Measurements from ENCODE around the gene NAT9. TPM values are rescaled to one million over a fixed set of nuclear protein-coding genes. Genes with fewer than 3 reads are reported as not detected.
A peak's percentile ranks its signal among the peaks of the same experiment; 100 is the strongest.

NAT9 gene
- total RNA-seq, 2 experiments from 2014 or later, result 39.9 to 41.6 TPM

DNA sequence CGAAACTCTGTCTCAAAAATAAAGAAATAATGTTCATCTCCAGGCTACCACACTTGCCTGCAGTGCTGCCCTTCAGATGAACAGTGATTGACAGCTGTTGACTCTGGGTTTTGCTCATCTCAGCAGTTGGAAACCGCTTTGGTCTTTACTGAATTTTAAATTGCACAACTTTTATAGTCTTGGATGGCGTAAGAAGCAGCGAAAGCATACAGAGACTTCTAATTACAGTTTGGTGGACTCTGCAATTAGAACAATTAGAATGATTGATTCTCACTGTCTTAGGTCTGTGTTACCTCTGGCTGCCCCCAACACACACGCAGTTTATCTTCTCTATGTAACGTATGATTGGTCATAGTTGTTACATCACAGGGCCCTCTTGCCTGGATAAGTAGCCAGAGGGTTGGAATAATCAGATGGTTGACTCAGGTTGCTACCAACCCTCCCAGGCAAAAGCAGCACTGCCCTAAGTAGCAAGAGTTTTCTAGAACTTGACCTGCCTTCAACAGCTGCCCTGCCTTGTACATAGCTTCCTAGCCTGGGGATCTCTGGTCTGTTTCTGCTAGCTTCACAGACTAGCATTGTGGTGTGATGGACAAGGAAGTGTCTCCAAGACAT lies 1.9 kb upstream of the NAT9 start:
- H3K4me3 Mint-ChIP-seq, result peak overlapping the region; percentile 48
- H3K36me3 Mint-ChIP-seq, result peaks cover 20% of the 10 kb centered on the region
- H3K4me1 Mint-ChIP-seq, result peaks cover 54% of the 10 kb centered on the region
- no peaks in the 10 kb centered on the region for H3K27me3 Mint-ChIP-seq
- no peaks in the 10 kb centered on the region for H3K9me3 Mint-ChIP-seq
- no peak for DNase-seq
- H3K27ac Mint-ChIP-seq, result no peak overlapping the region

DNA sequence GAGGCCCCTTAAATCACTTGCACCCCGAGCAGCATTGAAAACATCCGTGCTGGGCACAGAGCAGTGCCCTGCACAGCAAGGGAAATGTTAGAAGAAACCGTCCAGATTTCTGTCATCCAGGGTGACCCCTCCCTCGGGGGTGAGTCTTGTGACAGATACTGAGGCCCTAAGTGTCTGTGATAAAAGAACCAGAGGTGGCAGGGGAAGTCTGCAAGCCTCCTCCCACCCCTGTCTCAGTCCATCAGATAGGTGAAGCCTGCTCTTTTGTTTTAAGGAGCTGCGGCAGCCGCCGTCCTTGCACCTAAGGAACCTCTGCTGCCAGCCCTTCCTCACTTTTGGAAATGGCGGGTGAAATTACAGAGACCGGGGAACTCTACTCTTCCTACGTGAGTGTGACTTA lies 845 bp upstream of the NAT9 start:
- Mint-ChIP-seq H3K4me3 (peak overlapping the region; percentile 96), H3K4me1 (peaks cover 58% of the 10 kb centered on the region), H3K36me3 (peaks cover 23% of the 10 kb centered on the region), H3K27ac (peak overlapping the region; percentile 68), H3K9me3 (no peaks in the 10 kb centered on the region), H3K27me3 (no peaks in the 10 kb centered on the region)
- no peak for DNase-seq

DNA sequence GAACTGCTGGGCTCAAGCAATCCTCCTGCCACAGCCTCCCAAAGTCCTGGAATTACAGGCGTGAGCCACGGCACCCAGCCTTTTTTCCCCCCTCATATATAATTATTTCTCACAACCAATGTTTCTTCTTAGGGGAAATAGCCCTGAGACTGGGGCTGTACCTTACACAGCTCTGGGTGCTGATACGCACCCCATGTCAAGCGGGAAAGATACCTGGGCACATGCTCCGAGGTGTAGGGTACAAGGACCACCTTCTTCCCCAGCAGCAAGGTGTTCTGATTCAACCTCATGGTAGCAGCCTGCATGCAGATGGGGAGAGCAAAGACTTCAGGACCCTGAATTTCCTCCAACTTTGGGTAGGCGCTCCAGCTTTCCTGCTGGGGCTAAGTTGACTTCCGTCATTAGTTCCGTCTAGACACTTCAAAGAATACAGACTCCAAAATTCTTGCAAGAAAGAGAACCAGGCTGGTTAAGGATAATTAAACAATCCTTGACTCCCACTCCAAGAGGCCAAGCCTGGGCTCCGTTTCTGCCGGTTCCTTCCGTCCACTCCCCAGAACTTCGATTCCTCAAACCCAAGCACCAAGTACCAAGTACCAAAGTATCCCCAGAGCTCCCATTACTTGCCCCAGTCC lies 619 bp downstream of the NAT9 start:
- Mint-ChIP-seq H3K36me3 (peaks cover 22% of the 10 kb centered on the region), H3K4me3 (peak overlapping the region; percentile 96), H3K27ac (peak overlapping the region; percentile 97), H3K4me1 (peaks cover 52% of the 10 kb centered on the region), H3K9me3 (no peaks in the 10 kb centered on the region), H3K27me3 (no peaks in the 10 kb centered on the region)
- DNase-seq, result no peak

DNA sequence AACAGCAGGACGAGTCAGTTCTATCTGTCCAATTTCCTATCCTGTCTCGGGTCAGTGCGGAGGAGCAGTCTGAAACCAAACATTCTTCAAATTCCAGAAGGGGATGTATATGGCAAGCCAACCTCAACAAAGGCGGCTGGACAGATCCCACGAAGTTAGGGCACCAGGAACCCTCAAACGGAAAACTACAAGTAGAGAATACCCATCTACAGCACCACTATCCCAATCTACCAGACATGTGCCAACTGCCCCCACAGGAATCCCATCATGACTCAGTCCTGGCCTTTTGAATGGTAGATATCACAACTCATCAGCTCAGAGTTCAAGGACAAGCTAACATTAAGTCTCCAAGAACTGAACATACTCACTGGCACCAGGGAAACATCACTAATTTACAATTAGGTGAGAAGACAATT lies 2.3 kb downstream of the NAT9 start:
- H3K36me3 Mint-ChIP-seq, result peaks cover 19% of the 10 kb centered on the region
- no peaks in the 10 kb centered on the region for H3K9me3 Mint-ChIP-seq
- DNase-seq, result no peak
- peak overlapping the region; percentile 59 for H3K4me3 Mint-ChIP-seq
- H3K27me3 Mint-ChIP-seq, result no peaks in the 10 kb centered on the region
- H3K27ac Mint-ChIP-seq, result peak overlapping the region; percentile 50
- peaks cover 43% of the 10 kb centered on the region for H3K4me1 Mint-ChIP-seq

DNA sequence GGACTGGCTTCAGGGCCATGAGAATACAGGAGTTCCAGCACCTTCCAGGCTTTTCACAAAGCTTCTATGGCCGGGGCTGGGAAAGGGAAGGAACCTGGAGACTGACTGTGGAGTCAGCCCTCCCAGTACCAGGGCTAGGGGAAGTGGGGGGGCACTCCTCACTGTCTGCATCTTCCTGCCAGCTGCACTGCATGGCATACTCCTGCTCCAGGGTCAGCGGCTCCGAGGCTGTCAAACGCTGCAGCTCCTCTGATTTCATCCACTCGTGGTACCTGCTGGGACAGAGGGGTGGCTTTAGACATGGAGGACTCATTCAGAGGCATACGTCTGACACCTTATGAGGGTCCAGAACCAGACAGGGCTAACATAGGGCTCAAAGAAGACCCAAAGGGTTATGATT lies 2.7 kb downstream of the NAT9 start:
- Mint-ChIP-seq H3K27ac (peak overlapping the region; percentile 50), H3K4me3 (no peak overlapping the region), H3K27me3 (no peaks in the 10 kb centered on the region), H3K4me1 (peaks cover 39% of the 10 kb centered on the region), H3K9me3 (no peaks in the 10 kb centered on the region), H3K36me3 (peaks cover 21% of the 10 kb centered on the region)
- no peak for DNase-seq

DNA sequence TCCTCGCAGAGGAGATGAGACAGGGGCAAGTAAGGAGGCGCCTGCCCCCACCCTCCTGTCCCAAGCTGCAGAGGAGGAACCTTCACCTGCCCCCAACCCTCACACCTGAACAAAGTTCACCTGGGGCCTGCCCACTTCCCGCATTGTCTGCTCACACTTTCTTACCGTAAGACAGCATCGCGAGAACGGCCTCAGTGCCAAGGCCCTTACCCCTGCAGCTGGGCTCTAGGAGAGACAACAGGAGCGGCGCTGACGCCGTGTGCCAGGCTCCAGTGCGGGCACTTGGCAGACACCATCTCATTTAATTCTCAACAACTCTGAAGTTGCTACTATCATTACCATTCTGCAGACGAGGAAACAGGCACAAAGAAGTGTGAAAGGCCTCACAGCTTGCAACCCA lies 4.1 kb downstream of the NAT9 start:
- H3K9me3 Mint-ChIP-seq, result no peaks in the 10 kb centered on the region
- no peak for DNase-seq
- H3K4me3 Mint-ChIP-seq, result no peak overlapping the region
- peaks cover 22% of the 10 kb centered on the region for H3K36me3 Mint-ChIP-seq
- peak overlapping the region; percentile 44 for H3K27ac Mint-ChIP-seq
- H3K4me1 Mint-ChIP-seq, result peaks cover 29% of the 10 kb centered on the region
- H3K27me3 Mint-ChIP-seq, result no peaks in the 10 kb centered on the region

DNA sequence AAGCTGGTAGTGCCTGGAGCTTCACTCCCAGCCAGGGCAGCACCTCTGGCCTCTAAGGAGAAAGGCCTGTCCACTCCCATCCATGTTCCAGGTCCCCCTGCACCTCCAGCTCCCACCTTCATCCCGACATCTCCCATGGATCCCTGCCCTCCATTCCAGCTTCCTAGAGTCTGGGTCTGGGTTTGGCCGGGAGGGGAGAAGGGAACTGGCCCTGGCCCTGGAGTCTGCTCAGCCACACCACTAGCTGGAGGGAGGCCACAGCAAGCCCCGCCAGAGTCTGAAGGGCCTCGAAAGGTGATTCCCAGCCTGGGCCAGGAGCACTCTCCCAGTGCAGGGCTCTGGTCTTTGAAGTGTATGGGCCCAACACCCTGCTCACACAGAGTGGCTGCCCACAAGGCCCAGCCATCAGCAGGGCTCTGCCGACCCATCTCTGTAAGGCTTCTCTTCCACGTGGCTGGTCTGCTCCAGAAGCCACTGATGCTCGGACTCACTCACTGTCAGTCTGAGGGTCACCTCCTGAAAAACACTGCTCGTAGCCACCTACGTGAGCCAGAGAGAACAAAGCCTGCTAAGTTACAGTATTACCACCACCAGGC lies 4.7 kb downstream of the NAT9 start:
- H3K27me3 Mint-ChIP-seq, result no peaks in the 10 kb centered on the region
- DNase-seq, result no peak
- peaks cover 24% of the 10 kb centered on the region for H3K36me3 Mint-ChIP-seq
- peak overlapping the region; percentile 51 for H3K27ac Mint-ChIP-seq
- peaks cover 27% of the 10 kb centered on the region for H3K4me1 Mint-ChIP-seq
- no peak overlapping the region for H3K4me3 Mint-ChIP-seq
- no peaks in the 10 kb centered on the region for H3K9me3 Mint-ChIP-seq

DNA sequence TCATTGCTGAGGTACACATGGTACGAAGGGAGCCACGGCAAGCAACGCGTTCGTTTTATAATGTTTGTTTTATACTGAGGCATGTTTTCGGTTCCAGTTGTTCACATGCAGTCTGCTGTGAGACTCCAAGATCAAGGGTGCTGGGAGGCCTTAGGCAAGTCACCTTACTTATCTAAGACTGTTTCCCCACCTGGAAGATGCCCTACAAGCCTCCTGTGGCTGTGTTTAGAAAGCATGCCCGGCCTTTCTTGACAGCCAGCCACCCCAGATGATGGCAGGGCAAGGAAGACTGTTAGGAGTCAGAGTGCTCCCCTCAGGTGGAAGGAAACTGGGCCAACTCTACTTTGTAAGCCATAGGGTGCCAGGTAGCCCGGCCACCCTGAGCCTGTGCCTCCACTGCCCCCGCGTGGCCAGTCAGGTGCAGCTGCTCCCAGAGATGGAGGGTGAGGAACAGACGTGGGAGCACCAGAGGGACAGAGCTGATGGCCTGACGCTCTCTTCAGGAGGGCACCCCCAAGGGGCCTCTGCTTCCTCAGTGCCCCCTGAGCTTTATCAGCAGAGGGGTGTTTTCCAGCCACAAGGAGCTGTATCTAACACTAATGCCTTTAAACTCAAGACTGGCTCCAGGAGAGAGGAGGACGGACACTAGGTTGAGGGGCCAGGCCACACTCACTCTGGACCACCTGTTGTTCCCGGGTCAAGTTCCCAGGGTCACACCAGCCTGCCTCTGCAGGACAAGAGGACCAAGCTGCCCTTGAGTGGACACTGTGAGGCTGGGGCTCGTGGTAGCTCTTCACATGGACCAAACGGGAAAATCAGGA lies 5.4 kb downstream of the NAT9 start:
- H3K4me3 Mint-ChIP-seq, result no peak overlapping the region

DNA sequence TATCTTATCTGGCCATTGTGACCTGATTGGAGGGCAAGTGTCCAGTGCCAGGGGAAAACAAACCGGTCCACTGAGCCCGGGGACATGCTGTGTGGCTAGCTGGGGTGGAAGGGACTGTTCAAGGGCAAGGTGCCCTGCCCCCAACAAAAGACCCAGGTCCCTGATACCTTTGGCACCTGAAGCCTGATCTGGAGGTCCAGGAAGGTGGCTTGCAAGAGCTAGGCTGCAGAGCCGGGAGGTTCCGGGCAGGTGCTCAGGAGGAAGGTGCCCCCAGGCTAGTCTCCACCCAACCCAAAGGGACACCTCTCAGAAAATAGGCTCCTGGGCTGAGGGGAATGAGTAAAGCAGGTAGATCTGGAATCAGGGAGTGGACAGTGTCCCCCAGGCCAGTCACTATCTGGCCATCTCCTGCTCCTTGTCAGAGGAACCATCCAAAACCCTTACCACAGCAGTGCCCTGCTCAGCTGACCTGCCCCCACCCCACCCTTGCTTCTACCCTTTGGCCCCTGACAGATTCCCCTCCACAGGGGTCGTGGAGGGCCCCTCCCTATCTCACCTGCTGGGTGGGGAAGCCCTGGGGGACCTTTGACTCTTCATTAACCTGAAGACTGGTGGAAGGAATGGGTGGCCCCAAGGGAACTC lies 6.2 kb downstream of the NAT9 start:
- Mint-ChIP-seq H3K4me1 (peaks cover 22% of the 10 kb centered on the region), H3K9me3 (no peaks in the 10 kb centered on the region), H3K27ac (peak overlapping the region; percentile 39), H3K4me3 (no peak overlapping the region), H3K36me3 (peaks cover 22% of the 10 kb centered on the region), H3K27me3 (no peaks in the 10 kb centered on the region)
- no peak for DNase-seq

More for the DNA sequence above, 5.4 kb downstream of the NAT9 start:
- Mint-ChIP-seq H3K9me3 (no peaks in the 10 kb centered on the region), H3K36me3 (peaks cover 25% of the 10 kb centered on the region), H3K4me1 (peaks cover 29% of the 10 kb centered on the region), H3K27ac (peak overlapping the region; percentile 39), H3K27me3 (no peaks in the 10 kb centered on the region)
- peak; percentile 70 for DNase-seq

DNA sequence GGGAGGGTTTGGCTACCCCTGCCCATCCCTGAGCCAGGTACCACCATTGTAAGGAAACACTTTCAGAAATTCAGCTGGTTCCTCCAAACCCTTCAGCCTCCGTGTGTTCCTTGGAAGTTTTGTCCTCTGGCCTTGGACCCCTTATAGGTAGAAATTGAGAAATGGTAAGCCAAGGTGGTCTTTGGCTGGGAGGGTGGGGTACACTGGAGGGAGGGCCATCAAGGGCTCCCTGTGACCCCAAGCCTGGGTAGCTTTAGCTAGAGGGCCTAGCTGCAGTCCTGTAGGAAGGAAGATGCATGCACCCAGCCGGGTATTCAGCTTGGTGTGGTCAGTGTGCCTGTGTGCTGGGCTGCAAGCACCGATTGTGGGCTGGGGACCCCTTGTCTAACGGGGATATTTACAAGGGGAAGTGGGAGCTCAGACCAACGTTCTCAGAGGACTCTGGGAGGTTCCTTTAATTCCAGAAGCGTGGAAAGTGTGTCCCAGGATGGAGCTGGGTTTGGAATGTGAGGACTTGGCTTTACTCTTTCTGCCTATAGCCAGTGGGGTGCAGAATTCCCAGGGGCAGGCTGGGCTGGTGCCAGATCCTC lies 6.8 kb downstream of the NAT9 start:
- Mint-ChIP-seq H3K27me3 (no peaks in the 10 kb centered on the region), H3K4me3 (no peak overlapping the region), H3K27ac (peak overlapping the region; percentile 52), H3K9me3 (no peaks in the 10 kb centered on the region), H3K4me1 (peaks cover 22% of the 10 kb centered on the region), H3K36me3 (peaks cover 25% of the 10 kb centered on the region)
- DNase-seq, result no peak

DNA sequence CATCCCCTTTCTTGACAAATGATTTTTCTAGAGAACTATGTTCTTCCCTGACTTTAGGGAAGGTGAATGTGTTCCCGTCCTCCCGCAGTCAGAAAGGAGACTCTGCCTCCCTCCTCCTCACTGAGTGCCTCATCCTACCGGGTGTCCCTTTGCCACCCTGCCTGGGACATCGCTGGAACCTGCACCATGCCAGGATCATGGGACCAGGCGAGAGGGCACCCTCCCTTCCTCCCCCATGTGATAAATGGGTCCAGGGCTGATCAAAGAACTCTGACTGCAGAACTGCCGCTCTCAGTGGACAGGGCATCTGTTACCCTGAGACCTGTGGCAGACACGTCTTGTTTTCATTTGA lies 7.4 kb downstream of the NAT9 start:
- Mint-ChIP-seq H3K4me3 (no peak overlapping the region), H3K4me1 (peaks cover 18% of the 10 kb centered on the region), H3K36me3 (peaks cover 22% of the 10 kb centered on the region), H3K9me3 (no peaks in the 10 kb centered on the region), H3K27ac (peak overlapping the region; percentile 63), H3K27me3 (no peaks in the 10 kb centered on the region)
- no peak for DNase-seq

DNA sequence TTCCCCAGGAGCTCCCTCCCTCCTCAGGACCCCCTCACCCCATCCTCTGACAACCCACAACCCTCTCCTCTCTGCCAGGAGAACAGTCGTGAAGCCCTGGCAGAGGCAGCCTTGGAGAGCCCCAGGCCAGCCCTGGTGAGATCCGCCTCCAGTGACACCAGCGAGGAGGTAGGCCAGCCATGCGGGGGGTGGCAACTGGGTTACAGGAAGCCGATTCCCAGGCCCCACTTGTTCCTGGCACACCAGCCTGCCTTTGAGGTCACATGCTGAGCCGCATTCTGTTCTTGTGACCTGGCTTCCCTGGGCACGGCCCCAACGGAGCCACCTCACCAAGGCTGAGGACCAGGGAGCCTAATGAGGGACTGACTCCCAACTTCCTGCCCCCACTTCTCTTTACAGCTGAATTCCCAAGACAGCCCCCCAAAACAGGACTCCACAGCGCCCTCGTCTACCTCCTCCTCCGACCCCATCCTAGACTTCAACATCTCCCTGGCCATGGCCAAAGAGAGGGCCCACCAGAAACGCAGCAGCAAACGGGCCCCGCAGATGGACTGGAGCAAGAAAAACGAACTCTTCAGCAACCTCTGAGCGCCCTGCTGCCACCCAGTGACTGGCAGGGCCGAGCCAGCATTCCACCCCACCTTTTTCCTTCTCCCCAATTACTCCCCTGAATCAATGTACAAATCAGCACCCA lies 7.9 kb downstream of the NAT9 start:
- peaks cover 17% of the 10 kb centered on the region for H3K4me1 Mint-ChIP-seq
- DNase-seq, result no peak
- no peaks in the 10 kb centered on the region for H3K27me3 Mint-ChIP-seq

DNA sequence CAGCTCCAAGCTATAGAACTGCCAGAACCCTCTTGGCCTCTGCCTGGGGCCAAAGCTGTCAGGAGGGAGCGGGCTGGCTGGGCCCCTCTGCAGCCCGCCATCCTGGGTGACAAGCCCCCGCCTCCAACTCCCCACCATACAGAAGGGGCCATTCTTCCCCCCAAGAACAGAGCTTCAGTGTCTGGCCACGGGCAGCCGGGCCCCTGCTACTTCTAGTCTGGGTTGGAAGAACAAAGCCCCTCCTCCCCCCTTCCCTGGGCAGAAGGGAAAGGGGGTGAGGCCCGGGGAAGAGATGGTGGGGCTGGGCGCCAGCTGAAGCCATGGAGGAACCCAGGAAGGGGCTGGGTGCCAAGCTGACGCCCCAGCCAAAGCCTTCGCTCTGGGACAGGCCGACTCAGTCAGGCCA lies 9.0 kb downstream of the NAT9 start:
- Mint-ChIP-seq H3K9me3 (no peaks in the 10 kb centered on the region), H3K27me3 (no peaks in the 10 kb centered on the region), H3K36me3 (peaks cover 19% of the 10 kb centered on the region), H3K4me3 (no peak overlapping the region), H3K27ac (peak overlapping the region; percentile 57), H3K4me1 (peaks cover 14% of the 10 kb centered on the region)
- DNase-seq, result no peak

More for the DNA sequence above, 7.9 kb downstream of the NAT9 start:
- Mint-ChIP-seq H3K36me3 (peaks cover 22% of the 10 kb centered on the region), H3K4me3 (no peak overlapping the region), H3K9me3 (no peaks in the 10 kb centered on the region), H3K27ac (peak overlapping the region; percentile 63)

DNA sequence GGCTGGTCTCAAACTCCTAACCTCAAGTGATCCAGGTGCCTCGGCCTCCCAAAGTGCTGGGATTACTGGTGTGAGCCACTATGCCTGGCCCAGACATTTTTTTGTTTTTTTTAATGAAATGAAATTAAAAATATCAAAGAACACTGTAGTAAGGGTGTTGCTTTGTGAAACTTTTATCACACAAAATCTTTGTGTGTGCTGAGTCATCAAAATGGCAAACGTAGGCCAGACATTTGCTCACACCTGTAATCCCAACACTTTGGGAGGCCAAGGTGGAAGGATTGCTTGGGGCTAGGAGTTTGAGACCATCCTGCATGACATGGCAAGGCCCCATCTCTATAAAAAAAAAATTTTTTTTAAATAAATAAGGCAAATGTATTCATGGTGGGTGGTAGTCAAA lies 9.7 kb downstream of the NAT9 start:
- Mint-ChIP-seq H3K9me3 (no peaks in the 10 kb centered on the region), H3K4me1 (peaks cover 16% of the 10 kb centered on the region), H3K27me3 (no peaks in the 10 kb centered on the region), H3K4me3 (no peak overlapping the region), H3K27ac (peak overlapping the region; percentile 54), H3K36me3 (peaks cover 19% of the 10 kb centered on the region)
- DNase-seq, result no peak

Measured in activated naive CD8-positive, alpha-beta T cell treated with anti-CD3 and anti-CD28 coated beads for 36 hours (primary cell).